Liver (tissue), 9 donors: ENCODE results near the gene IL1RAP. TPM values are rescaled to one million over a fixed set of nuclear protein-coding genes. Genes with fewer than 3 reads are reported as not detected.
"Not testable (repeated sequence)": the region's sequence is repeated elsewhere in the genome, so short reads cannot be mapped to it uniquely, and the experiment has no call there.

Experiments used
- DNase-seq: peaks from one replicate; pipeline ENCODE4 v3.0.0-alpha.2; 2017; ENCODE audit warnings: low spot score
- H3K27ac ChIP-seq, 2 donors: one replicate each; pipeline ENCODE4 v1.7.0; 2013; ENCODE audit warnings: inconsistent platforms in 2 of 2, low read length in 2 of 2, control low read depth in 1 of 2, low read depth in 1 of 2, mild to moderate bottlenecking in 1 of 2
- H3K27me3 ChIP-seq, 4 donors: one replicate each; pipeline versions ENCODE4 v1.6.1 to v1.7.0; 2013; ENCODE audit warnings: low read length in 3 of 4, inconsistent platforms in 1 of 4, mild to moderate bottlenecking in 1 of 4, moderate library complexity in 1 of 4; ENCODE audit not compliant: control insufficient read depth in 4 of 4, insufficient read depth in 4 of 4
- H3K36me3 ChIP-seq, 4 donors: one replicate each; pipeline versions ENCODE4 v1.6.1 to v1.7.0; 2013; ENCODE audit warnings: low read length in 3 of 4, mild to moderate bottlenecking in 3 of 4, low read depth in 1 of 4, moderate library complexity in 1 of 4; ENCODE audit not compliant: control insufficient read depth in 4 of 4, insufficient read depth in 3 of 4
- H3K4me1 ChIP-seq, 4 donors: one replicate each; pipeline versions ENCODE4 v1.6.1 to v1.7.0; 2013; ENCODE audit warnings: low read length in 3 of 4, mild to moderate bottlenecking in 3 of 4, moderate library complexity in 1 of 4; ENCODE audit not compliant: control insufficient read depth in 4 of 4, insufficient read depth in 4 of 4
- H3K4me3 ChIP-seq, 3 donors: one replicate each; pipeline versions ENCODE4 v1.6.1 to v1.7.0; 2013; ENCODE audit warnings: low read length in 3 of 3, control low read depth in 1 of 3, low read depth in 1 of 3, mild to moderate bottlenecking in 1 of 3
- H3K9ac ChIP-seq, 2 donors: one replicate each; pipeline ENCODE4 v1.7.0; 2013; ENCODE audit warnings: low read length in 2 of 2, mild to moderate bottlenecking in 2 of 2, moderate library complexity in 2 of 2, control low read depth in 1 of 2, low read depth in 1 of 2
- H3K9me3 ChIP-seq, 4 donors: one replicate each; pipeline versions ENCODE4 v1.6.1 to v1.7.0; 2013; ENCODE audit warnings: low read length in 3 of 4; ENCODE audit not compliant: control insufficient read depth in 4 of 4
- ATF3 ChIP-seq: IDR thresholded peaks from 2 replicates; pipeline ENCODE4 v1.6.1; 2016; ENCODE audit warnings: antibody characterized with exemption
- CTCF ChIP-seq: fragments of 150-350 bp; IDR thresholded peaks from 2 replicates; pipeline ENCODE4 v1.5.1; 2017; ENCODE audit warnings: improper control_type of control experiment, low read depth, low read length; ENCODE audit not compliant: missing input control
- EGR1 ChIP-seq, 2 donors: IDR thresholded peaks; 2 replicates each; pipeline ENCODE4 v1.6.1; 2016 to 2018; ENCODE audit warnings: antibody characterized with exemption in 2 of 2, low read depth in 2 of 2
- FOXA1 ChIP-seq: IDR thresholded peaks from 2 replicates; pipeline ENCODE4 v1.6.1; 2016; ENCODE audit warnings: antibody characterized with exemption
- GABPA ChIP-seq, 2 donors: IDR thresholded peaks in 1 of 2; conservative IDR thresholded peaks in 1 of 2; 2 replicates each; pipeline ENCODE4 v1.6.1; 2016; ENCODE audit warnings: antibody characterized with exemption in 2 of 2, mild to moderate bottlenecking in 1 of 2, moderate library complexity in 1 of 2
- HNF4A ChIP-seq, 2 donors: conservative IDR thresholded peaks; 2 replicates each; pipeline ENCODE4 v1.6.1; 2016; ENCODE audit warnings: antibody characterized with exemption in 2 of 2, mild to moderate bottlenecking in 2 of 2
- HNF4G ChIP-seq: IDR thresholded peaks from 2 replicates; pipeline ENCODE4 v1.6.1; 2016; ENCODE audit warnings: antibody characterized with exemption
- JUND ChIP-seq, 2 donors: IDR thresholded peaks; 2 replicates each; pipeline ENCODE4 v1.6.1; 2016; ENCODE audit warnings: antibody characterized with exemption in 2 of 2
- MAX ChIP-seq: IDR thresholded peaks from 2 replicates; pipeline ENCODE4 v1.6.1; 2016; ENCODE audit warnings: antibody characterized with exemption
- NR2F2 ChIP-seq: IDR thresholded peaks from 2 replicates; pipeline ENCODE4 v1.6.1; 2016; ENCODE audit warnings: antibody characterized with exemption
- RAD21 ChIP-seq, 2 donors: IDR thresholded peaks; 2 replicates each; pipeline ENCODE4 v1.6.1; 2016; ENCODE audit warnings: antibody characterized with exemption in 2 of 2, mild to moderate bottlenecking in 2 of 2
- REST ChIP-seq: IDR thresholded peaks from 2 replicates; pipeline ENCODE4 v1.6.1; 2016; ENCODE audit warnings: antibody characterized with exemption, mild to moderate bottlenecking
- RXRA ChIP-seq, 2 donors: IDR thresholded peaks; 2 replicates each; pipeline ENCODE4 v1.6.1; 2017 to 2018; ENCODE audit warnings: antibody characterized with exemption in 2 of 2, mild to moderate bottlenecking in 1 of 2
- TAF1 ChIP-seq: conservative IDR thresholded peaks from 2 replicates; pipeline ENCODE4 v1.6.1; 2016; ENCODE audit warnings: antibody characterized with exemption, mild to moderate bottlenecking
- YY1 ChIP-seq: IDR thresholded peaks from 2 replicates; pipeline ENCODE4 v1.6.1; 2016; ENCODE audit warnings: antibody characterized with exemption, mild to moderate bottlenecking
- ZBTB33 ChIP-seq: IDR thresholded peaks from 2 replicates; pipeline ENCODE4 v1.6.1; 2016; ENCODE audit warnings: antibody characterized with exemption
- WGBS: extraction: QIAGEN DNeasy Blood & Tissue Kit; methylation state at CpG from one replicate; pipeline ENCODE4 v1.1.7; 2013; 5-methylcytosine and 5-hydroxymethylcytosine counted together
- polyA plus RNA-seq, 2 donors: library from polyadenylated mRNA; stranded (reverse) in 1 of 2; unstranded in 1 of 2; fragments of 200-250 nt in 1 of 2; fragments of >200 nt in 1 of 2; fragmentation: Nextera tagmentation in 1 of 2; extraction: Ambion mirVana in 1 of 2; gene quantifications; one replicate each; pipeline versions ENCODE4 v1.2.1 to v1.2.3, GENCODE V29; 2013 to 2015
- total RNA-seq, 2 donors: library from RNA; depleted of rRNA; stranded (reverse); fragments of >200 nt; gene quantifications; one replicate each; pipeline ENCODE4 v1.2.3, GENCODE V29; 2014
- donor health status: healthy.
- donor health status: healthy.
- donor health status: healthy.
- donor health status: healthy.
- donor health status: healthy.

IL1RAP gene
- total and polyA plus RNA-seq, 4 donors: 53.7 to 230 (median 71.6) TPM

GRCh38 chr3:190467922-190468321 lies 46.0 kb upstream of the IL1RAP start:
- Histone ChIP-seq H3K4me3 (no peak overlapping the region), H3K4me1 (no peaks in the 10 kb centered on the region), H3K27ac (no peak overlapping the region), H3K27me3 (no peaks in the 10 kb centered on the region), H3K9ac (no peak overlapping the region), H3K36me3 (no peaks in the 10 kb centered on the region), H3K9me3 (no peaks in the 10 kb centered on the region)
- no peak for DNase-seq
- TF ChIP-seq RXRA (IDR thresholded peaks at IDR 0.05): no peak
- no peak for TF ChIP-seq NR2F2
- no peak for TF ChIP-seq TAF1
- TF ChIP-seq JUND (IDR thresholded peaks at IDR 0.05): no peak
- TF ChIP-seq HNF4G: no peak
- no peak for TF ChIP-seq FOXA1
- no peak for TF ChIP-seq MAX
- no peak for TF ChIP-seq CTCF
- TF ChIP-seq YY1: no peak
- no peak for TF ChIP-seq HNF4A (conservative IDR thresholded peaks at IDR 0.05)
- no peak for TF ChIP-seq RAD21 (IDR thresholded peaks at IDR 0.05)
- TF ChIP-seq EGR1 (IDR thresholded peaks at IDR 0.05; ENCODE audit: low read depth in 2 of 2): no peak
- TF ChIP-seq REST: no peak
- TF ChIP-seq ZBTB33: no peak
- no peak for TF ChIP-seq ATF3
- TF ChIP-seq GABPA (IDR thresholded peaks at IDR 0.05 in 1 of 2, conservative IDR thresholded peaks at IDR 0.05 in 1 of 2): no peak

GRCh38 chr3:190473261-190473660 lies 40.6 kb upstream of the IL1RAP start:
- H3K9ac ChIP-seq, H3K27ac ChIP-seq, H3K4me1 ChIP-seq, H3K4me3 ChIP-seq, H3K27me3 ChIP-seq, H3K9me3 ChIP-seq, DNase-seq, H3K36me3 ChIP-seq: not testable (repeated sequence)
- WGBS: 98% methylated on average over 25 of the region's 25 CpGs
